ENCODE data around the gene RRAS2. TPM values are rescaled to one million over a fixed set of nuclear protein-coding genes. Genes with fewer than 3 reads are reported as not detected.

RRAS2 gene
- total RNA-seq, 1 donor from 2014 or later: 28.1 TPM

Other genes starting within 250 kb of the RRAS2 start
- gene COPB1, start 140.6 kb upstream of the RRAS2 start, total RNA-seq: 29.8 TPM
- gene PSMA1, start 161.2 kb upstream of the RRAS2 start, total RNA-seq: 42.5 TPM

Measured in ascending aorta (tissue), 1 donor.